NCI-H2171 (cell line): Measurements from ENCODE around the gene DNAH3.
"Not testable (repeated sequence)": the region's sequence is repeated elsewhere in the genome, so short reads cannot be mapped to it uniquely, and the experiment has no call there.

Experiments
- DNase-seq: peaks from one replicate; lab custom pipeline; 2025; lab: John Stamatoyannopoulos, UW

DNAH3 gene

DNA sequence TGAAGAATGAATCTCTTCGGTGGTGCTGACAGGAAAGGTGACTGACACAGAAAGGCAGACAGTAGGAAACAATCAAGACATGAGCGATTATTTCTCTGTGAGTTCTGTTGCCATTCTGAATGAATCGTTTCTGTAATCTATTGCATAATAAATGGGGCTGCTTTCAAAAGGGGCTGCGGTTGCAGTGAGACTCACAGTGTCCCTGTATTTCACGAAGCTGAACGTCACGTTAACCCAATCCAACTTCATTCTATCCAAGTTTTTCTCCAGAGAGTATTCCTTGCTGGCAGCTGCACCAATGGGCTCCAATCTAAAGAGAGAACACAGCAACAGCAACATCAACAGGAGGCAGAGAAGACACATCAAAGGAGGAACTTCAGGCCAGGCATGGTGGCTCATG, 75.4 kb downstream of the DNAH3 start:
- no peak for DNase-seq

DNA sequence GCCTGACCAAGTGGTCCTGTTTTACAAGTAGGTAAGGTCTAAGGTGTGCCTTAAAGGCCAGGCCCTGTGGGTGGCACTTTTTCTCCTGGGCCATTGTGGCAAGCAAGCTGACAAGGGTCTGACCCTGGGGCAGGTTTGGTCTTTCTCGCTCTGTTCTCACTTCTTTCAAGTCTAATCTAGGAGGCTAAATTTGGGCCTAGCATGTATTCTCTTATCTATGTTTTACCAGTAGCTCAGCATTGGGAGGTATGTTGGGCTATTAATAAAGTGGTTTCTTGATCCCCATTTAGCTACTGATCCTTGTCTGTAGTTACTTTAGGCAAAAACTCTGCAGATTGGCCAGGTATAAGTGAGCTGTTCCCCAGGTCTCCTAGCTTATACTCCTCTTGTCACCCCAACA, 77.7 kb downstream of the DNAH3 start:
- no peak for DNase-seq

DNA sequence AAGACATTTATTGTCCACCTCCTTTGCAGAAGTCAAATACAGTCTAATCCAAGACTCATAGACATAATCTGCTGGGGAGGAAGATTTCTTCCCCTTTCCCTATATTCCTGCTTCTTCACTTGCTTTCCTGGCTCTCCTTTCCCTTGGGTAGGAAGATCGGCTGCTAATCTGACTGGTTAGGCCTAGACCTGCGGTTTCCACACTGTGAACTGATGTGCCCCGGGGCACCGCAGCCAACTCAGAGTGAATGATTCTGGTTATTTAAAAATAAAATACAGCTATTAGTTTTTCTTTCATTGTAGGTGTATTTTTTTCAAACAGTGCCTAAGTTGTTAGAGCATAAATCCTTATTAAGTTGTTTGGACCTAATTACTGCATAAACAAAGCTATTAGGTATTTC, 78.9 kb downstream of the DNAH3 start:
- no peak for DNase-seq

DNA sequence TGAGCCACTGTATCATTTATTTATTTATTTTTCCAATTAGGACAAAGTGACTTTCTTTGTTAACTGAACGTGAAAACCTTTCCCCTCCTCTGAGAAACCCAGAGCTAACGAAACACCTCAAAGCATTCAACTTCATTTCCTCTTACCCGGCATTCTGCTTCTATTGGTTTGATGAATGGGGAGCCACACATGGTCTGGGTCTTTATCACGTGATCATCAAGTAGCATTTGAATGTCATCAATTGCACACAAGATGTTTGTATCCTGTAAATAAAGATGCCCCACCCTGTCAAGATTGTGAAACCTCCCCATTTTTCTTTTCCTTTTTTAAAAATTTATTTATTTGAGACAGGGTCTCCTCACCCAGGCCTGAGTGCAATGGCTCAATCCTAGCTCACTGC, 80.1 kb downstream of the DNAH3 start:
- DNase-seq, result no peak

DNA sequence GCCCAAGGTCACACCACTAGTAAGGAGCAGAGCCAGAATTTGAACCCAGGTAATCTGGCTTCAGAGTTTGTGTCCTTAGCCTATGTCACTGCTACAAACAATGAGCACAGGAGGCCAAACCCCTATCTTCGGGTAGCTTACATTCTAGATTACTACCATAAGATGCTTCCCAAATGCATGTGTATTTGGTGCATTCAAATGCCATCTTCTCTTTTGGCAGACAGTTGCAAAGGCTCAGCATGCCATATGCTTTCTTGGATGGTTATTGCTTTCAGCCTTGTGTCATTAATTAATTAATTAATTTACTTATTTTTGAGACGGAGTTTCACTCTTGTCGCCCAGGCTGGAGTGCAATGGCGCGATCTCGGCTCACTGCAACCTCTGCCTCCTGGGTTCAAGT, 80.7 kb downstream of the DNAH3 start:
- no peak for DNase-seq

DNA sequence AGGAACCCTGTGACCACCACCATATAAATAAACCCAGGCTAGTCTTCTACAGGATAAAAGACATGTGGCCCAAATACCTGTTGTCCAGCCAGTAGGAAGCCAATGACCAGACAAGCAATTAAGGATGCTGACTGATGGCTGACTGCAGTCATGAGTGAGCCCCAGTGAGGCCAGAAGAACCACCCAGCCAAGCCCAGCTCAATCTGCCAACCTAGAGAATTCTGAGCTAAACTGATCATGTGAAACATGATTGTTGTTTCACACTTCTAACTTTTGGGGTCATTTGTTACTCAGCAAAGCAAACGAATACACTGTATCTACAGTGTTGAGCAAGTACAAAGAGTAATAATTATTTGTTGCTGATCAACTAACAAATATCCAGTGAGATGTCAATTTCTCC, 86.4 kb downstream of the DNAH3 start:
- no peak for DNase-seq

DNA sequence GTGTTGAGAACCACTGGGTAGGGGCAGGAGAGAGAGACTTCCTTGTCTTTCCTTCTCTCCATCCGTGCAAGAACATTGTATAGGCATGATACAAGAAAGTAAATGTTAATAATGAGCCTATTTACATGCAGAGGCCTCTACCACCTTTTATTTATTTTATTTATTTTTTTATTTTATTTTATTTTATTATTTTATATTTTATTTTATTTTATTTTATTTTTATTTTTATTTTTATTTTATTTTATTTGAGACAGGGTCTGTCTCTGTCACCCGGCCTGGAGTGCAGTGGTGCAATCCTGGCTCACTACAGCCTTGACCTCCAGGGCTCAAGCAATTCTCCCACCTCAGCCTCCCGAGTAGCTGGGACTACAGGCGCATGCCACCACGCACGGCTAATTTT, 87.3 kb downstream of the DNAH3 start:
- not testable (repeated sequence) for DNase-seq

DNA sequence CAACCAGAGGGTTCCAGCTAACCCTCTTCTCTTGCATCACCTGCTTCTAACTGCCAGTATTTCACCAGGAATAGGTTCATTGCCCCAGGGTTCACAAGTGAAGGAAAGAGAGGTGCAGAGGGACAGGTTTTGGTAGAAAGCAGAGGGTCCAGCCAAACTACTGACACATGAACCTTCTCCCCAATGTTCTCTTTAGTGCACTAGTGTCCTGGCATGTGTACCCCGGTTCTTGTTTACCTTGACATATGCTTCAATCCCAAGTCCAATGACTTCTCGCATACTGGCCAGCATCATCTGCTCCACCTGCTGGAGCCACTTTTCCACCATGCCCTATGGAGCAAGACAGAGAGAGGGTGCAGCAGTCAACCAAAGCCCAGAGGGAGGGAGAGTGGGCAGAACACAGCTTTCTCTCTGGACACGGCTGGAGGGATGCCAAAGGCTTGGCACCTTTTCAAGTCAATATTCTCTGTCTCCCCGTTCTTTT, 90.6 kb downstream of the DNAH3 start:
- no peak for DNase-seq

DNA sequence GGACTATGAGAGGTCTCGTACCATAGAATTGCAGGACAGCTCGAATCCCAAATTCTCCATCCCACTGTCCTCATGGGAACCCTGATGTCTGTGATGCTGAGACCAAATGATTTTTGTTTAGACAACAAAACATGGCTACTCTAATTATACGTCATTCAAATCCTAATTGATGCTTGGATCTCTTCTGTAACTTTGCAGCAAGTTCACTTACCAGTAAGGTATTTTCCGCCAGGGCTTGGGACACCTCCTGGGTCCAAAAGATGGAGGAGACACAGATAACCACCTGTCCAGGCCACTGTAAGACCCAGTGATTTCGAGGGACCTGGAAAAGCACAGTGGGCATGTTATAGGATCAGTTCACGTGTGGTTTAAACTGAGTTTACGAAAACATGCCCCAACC, 92.8 kb downstream of the DNAH3 start:
- DNase-seq, result no peak

DNA sequence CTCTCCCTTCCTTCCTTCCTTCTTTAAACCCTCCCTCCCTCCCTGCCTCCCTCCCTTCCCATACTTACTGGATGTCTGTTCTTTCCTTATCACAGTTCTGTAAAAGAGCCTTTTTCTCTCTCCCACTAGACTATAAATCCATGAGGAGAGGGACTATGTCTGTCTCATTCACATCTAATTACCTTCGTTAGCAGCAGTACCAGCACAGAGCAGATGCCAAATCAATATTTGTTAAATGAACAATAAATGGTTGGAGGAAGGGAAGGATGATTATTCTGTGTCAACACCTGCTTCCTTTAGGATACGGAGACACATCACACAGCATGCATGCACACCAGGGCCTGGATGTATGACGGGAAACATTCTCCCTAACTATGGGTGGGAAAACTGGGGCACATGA, 94.2 kb downstream of the DNAH3 start:
- no peak for DNase-seq

DNA sequence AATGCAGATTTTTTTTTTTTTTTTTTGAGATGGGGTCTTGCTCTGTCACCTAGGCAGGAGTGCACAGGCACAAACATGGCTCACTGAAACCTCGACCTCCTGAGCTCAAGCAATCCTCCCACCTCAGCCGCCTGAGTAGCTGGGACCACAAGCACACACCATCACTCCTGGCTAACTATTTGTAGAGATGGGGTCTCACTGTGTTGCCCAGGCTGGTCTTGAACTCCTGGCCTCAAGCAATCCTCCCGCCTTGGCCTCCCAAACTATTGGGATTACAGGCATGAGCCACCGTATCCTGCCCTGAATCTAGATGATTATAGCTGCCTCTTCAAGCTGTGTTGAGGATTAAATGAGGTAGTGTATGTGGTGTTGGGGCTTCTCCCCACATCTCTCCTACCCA, 94.9 kb downstream of the DNAH3 start:
- not testable (repeated sequence) for DNase-seq

DNA sequence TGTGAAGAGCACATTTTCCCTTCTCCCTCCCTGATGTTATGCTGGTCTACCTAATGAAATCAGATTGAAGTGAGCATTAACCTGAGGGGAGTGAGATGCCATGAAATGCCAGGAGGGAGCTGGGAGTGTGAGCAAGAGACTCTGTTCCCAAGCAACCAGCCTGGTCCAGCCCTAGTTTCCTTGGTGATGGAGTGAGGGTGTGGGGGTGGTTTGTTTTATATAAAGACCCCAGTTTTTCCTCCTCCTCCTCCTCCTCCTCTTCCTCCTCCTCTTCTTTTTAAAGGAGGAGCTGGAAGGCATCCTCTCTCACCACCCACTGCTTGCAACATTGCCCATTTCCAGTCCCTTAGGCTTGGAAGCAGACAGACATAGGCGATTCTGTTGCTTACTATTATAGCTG, 97.1 kb downstream of the DNAH3 start:
- no peak for DNase-seq

DNA sequence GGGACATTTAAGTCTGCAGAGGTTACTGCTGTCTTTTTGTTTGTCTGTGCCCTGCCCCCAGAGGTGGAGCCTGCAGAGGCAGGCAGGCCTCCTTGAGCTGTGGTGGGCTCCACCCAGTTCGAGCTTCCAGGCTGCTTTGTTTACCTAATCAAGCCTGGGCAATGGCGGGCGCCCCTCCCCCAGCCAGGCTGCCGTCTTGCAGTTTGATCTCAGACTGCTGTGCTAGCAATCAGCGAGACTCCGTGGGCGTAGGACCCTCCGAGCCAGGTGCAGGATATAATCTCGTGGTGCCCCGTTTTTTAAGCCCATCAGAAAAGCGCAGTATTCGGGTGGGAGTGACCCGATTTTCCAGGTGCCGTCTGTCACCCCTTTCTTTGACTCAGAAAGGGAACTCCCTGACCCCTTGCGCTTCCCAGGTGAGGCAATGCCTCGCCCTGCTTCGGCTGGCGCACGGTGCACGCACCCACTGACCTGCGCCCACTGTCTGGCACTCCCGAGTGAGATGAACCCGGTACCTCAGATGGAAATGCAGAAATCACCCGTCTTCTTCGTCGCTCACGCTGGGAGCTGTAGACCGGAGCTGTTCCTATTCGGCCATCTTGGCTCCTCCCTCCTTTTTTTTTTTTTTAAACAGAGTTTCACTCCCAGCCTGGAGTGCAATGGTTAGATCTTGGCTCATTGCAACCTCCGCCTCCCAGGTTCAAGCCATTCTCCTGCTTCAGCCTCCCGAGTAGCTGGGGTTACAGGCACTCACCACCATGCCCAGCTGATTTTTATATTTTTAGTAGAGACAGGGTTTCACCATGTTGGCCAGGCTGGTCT, 102.3 kb downstream of the DNAH3 start:
- not testable (repeated sequence) for DNase-seq

DNA sequence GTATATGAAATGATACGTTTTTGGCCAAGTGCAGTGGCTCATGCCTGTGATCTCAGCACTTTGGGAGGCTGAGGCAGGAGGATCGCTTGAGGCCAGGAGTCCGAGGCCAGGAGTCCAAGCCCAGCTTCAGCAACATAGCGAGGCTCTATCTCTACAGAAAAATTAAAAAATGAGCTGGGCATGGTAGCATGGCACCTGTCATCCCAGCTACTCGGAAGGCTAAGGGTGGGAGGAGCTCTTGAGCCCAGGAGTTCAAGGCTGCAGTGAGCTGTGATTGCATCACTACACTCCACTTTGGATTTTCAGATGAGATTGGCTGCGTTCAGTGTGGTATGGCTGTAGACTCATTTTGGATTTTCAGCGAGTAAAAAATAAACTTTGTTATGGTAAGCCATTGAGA, 112.4 kb downstream of the DNAH3 start:
- DNase-seq, result no peak

DNA sequence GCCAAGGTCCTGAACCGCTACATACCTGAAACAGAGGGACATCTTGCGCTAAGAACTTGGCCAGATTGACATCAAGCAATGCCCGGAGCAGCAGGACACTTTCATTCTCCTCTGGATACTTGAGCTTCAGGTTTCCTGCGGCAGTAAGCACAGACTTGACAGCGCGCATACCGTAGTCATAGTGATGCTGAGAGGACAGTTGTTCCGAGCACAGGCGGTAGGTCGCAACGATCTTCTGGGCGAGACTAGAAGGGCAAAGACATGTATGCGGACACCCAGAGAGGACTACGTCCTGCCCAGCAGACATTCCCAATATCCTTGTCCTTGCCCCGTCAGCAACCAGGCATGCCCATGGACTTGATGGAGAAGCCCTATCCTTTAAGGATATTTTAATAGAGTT, 112.9 kb downstream of the DNAH3 start:
- DNase-seq, result no peak

DNA sequence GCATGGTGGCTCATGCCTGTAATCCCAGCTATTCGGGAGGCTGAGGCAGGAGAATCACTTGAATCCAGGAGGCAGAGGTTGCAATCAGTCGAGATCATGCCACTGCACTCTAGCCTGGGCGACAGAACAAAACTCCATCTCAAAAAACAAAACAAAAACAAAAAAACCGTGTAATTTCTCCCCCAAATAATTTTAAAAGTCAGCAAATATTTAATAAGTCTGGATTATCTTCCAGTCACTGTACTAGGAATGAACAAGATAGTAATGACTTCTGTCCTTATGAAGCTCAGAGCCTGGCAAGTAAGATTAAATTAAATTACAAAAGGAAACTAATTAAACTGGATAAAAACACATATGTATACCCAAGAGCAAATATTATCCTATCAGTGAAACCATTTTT, 113.5 kb downstream of the DNAH3 start:
- no peak for DNase-seq

DNA sequence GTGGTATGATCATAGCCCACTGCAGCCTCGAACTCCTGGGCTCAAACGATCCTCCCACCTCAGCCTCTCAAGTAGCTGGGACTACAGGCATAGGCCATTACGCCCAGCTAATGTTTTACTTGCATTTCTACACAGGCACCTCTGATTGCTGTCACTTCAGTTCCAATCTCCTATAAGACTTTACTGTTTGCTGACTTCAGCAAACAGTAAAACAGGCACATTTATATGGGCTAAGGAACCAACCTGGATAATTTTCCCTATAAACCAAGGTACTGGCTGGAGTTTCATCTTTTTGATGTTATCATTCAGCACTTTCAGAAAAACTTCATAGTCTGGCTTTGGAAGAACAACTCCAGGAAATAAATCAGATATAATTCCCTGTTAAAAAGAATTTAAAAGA, 114.2 kb downstream of the DNAH3 start:
- no peak for DNase-seq

DNA sequence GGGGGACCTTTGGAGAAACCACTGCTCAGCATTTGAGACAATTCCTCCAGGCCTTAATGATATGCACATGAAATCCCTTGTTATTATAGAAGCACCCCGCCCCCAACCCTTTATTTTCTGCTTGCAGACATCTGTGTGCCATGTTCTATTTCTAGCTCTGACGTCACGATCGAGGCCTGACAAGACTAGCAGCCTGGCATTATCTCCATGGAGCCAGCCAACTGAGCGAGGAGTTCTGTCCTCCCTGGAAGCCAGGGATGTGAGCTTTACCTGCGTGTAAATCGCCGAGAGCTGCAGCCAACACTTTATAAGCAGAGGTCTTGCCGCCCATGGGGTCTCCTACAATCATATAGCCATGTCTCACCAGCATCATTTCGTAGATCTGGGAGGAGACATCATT, 116.9 kb downstream of the DNAH3 start:
- no peak for DNase-seq

DNA sequence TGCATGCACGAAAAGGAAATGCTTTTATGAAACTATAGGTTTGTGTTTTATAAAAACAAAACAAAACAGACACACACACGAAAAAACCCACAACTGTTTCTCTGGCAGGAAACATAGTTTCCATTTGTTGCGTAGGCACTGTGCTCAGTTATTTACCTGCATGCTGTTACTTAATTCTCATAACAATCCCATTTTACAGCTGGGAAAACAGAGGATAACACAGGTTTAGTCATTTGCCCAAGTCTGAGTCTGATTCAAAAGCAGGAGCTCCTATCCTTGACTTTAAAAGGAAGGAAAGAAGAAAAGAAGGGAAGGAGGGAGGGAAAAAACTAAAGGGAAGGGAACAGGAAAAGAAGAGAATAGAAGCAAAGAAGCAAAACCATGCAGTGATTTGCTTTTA, 117.4 kb downstream of the DNAH3 start:
- DNase-seq, result no peak

DNA sequence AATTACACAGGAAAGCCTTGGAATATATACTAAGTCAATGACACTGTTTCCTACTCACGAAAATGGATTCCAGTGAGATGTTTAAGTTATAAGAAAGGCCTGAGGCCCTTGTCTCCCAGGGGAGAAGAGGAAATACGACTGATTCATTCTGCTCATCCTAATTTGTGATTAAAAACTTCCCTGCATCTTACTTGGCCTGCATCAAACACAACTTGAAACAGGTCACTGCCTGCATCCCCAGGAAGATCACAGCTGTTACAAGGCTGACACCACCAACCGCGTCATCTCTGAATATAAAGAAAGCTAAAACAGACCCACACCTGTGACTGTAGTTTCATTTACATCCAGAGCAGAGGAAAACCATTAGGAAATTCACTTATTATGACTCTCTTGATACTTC, 121.9 kb downstream of the DNAH3 start:
- no peak for DNase-seq

DNA sequence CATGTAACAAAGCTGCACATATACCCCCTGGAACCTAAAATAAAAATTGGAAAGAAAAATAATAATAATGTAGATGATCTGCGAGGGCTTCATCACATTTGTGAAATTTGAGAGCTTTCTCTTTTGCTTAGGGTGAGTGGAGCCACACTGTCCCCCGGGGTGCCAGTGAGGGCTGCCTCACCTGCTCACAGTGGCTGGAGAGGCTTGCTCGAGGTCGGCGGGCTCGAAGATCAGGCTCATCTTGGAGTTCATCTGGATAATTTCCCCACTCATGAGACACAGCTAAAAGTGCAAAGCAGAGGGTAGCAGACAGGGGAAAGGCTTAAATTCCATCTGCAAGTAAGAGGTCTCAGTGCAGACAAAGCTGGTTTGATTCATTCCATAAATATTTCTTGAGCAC, 123.8 kb downstream of the DNAH3 start:
- DNase-seq, result no peak

DNA sequence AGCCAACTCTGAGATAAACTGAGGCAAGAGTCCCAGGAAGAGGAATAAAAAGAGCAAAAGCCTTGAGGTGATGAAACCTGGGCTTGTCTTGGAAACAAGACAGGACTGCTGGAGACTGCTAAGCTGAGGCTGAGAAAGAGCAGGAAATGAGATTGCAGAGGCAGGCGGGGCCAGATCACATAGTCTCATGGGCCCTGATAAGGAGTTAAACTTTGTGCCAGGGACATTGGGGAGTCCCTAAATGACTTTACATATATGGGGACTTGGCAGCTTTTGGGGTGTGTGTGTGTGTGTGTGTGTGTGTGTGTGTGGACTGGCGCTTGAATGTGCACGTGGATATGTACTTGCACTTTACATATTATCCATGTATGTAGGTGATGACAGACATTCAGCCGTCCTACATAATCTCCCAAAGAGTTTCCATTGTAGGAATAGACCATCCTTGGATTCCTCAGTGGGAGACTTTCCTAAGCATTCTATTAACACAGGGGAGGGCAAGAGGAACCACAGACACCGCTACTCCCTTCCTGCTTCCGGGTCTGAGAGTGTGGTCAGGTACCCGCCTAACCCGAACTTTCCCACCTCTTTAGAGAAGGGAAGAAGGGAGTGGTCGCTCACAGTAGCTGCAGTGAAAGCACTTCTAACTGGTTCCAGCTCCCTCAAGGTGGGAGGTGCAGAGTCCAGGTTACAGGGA, 127.0 kb downstream of the DNAH3 start:
- no peak for DNase-seq

DNA sequence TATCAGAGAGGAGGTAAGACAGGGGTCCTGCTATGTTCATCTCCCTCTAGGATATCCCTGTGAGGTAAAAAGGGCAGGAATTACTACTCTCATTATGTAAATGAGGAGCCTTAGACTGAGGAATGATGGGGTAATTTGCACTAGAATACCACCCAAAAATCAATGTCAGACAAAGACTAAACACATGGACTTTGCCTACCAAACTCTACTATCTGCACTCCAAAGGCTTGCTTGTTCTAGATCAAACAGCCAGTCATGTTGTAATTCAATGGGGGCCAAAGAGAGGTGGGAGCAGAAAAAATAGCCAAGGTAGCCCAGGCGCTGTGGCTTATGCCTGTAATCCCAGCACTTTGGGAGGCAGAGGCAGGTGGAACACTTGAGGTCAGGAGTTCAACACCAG, 129.3 kb downstream of the DNAH3 start:
- DNase-seq, result no peak

DNA sequence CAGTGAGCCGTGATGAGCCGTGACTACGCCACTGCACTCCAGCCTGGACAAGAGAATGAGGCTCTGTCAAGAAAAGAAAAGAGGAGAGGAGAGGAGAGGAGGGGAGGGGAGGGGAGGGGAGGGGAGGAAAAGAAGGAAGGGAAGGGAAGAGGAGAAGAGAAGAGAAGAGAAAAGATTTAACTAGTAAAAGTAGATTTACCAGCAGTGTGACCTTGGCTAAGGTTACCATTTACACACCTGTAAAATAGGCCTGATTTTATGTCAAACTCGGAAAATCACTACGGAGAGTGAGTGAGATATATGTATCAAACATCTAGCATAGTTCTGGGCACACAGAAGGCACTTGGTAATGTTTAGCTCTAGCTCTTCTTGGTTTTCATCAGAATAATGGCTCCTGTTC, 140.8 kb downstream of the DNAH3 start:
- DNase-seq, result no peak
